GM18505 (cell line): ENCODE measurements around the gene SPAG6.

Source experiments
- ATAC-seq: cut with Tn5 transposase; IDR thresholded peaks from one replicate; pipeline ENCODE4 v1.9.1; 2021; ENCODE audit not compliant: unreplicated experiment
- POLR2A ChIP-seq: IDR thresholded peaks from 4 replicates; pipeline ENCODE4 v1.6.1; 2011; ENCODE audit warnings: borderline replicate concordance; ENCODE audit not compliant: insufficient read depth, insufficient read length; ENCODE audit errors: extremely low read depth

Gene SPAG6

GRCh38 chr10:22463255-22463654 lies 118.0 kb downstream of the SPAG6 start:
- TF ChIP-seq POLR2A = no peak
- ATAC-seq = no peak

- no peak for TF ChIP-seq POLR2A
- ATAC-seq = no peak
These were observed 119.8 kb downstream of the SPAG6 start for GRCh38 chr10:22464966-22465629.

- no peak for TF ChIP-seq POLR2A
- ATAC-seq = no peak
These were observed 121.6 kb downstream of the SPAG6 start for GRCh38 chr10:22466763-22467334.
